H54 (cell line): ENCODE measurements around the gene MCF2L.
A peak's percentile ranks its signal among the peaks of the same experiment; 100 is the strongest.

Experiments
- DNase-seq: peaks from one replicate; pipeline ENCODE4 v3.0.0; 2011; ENCODE audit warnings: low spot score, mixed read lengths; ENCODE audit not compliant: insufficient read length
- FAIRE-seq: peaks from 3 replicates; lab custom pipeline; 2011; peaks lifted over from hg19 to GRCh38; lab: Jason Lieb, UNC
- POLR2A ChIP-seq: IDR thresholded peaks from 2 replicates; pipeline ENCODE4 v1.6.1; 2011; ENCODE audit warnings: low read depth, mild to moderate bottlenecking, low read length

Gene MCF2L

DNA sequence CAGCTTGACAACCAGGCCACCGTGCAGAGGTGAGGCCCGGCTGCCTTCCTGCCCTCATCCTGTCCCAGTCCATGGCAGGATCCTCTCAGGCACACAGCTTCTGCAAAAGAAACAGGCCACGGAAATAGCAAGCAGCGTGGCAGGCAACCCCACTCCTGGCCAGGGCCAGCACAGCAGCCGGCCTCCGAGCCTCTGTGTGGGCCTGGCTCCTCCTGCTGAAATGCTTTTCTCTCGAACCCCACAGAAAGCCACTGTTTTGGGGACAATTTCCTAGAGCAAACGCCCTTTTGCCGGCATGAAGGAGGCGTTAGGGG, 97.1 kb downstream of the MCF2L start:
- DNase-seq (no peak), FAIRE-seq (no peak)
- TF ChIP-seq POLR2A = no peak

- FAIRE-seq = no peak
Observed at GRCh38 chr13:113066746-113067145, 97.7 kb downstream of the MCF2L start.

GRCh38 chr13:113069861-113070805, 101.1 kb downstream of the MCF2L start:
- DNase-seq (no peak), FAIRE-seq (no peak)
- no peak for TF ChIP-seq POLR2A

More at GRCh38 chr13:113066746-113067145, 97.7 kb downstream of the MCF2L start:
- no peak for DNase-seq
- TF ChIP-seq POLR2A = no peak

- TF ChIP-seq POLR2A = no peak
- DNase-seq (no peak), FAIRE-seq (peak; percentile 72)
Observed at GRCh38 chr13:113070855-113071254, 101.8 kb downstream of the MCF2L start.

DNA sequence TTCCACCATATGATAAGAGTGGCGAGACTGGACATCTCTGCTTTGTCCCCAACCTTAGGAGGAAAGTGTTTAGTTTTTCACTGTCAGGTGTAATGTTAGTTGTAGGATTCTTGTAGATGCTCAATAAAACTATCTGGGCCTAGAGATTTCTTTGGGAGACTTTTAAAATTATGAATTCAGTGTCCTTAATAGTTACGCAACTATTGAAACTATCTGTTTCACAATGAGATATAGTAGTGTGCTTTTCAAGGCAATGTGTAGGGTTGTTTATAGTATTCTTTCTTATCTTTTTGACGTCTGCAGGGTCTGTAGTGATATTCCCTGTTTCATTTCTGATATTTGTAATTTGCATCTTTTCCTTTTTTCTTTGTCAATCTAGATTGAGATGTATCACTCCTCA, 103.4 kb downstream of the MCF2L start:
- FAIRE-seq = peak; percentile 15
- no peak for TF ChIP-seq POLR2A
- DNase-seq = no peak

GRCh38 chr13:113073942-113074341, 104.9 kb downstream of the MCF2L start:
- TF ChIP-seq POLR2A = no peak
- FAIRE-seq (no peak), DNase-seq (no peak)

DNA sequence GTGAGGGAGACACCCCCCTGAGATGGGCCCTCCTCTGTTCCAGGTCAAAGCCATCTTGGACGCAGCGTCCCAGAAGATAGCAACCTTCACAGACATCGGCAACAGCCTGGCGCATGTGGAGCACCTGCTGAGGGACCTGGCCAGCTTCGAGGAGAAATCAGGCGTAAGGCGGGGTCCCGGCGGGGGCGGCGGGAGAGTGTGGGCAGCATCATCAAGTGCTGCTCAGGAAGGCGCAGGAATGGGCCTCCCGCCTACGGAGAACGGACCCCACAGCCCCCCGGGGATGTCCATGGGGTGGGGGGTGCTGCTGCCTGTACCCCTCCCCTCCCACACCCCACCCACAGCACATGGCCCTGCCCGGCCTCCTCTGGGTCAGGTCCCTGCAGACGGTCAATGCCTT, 105.4 kb downstream of the MCF2L start:
- TF ChIP-seq POLR2A = no peak
- FAIRE-seq (no peak), DNase-seq (no peak)

- FAIRE-seq (no peak), DNase-seq (no peak)
- no peak for TF ChIP-seq POLR2A
Observed at GRCh38 chr13:113074876-113075275, 105.9 kb downstream of the MCF2L start.

GRCh38 chr13:113075711-113076110, 106.7 kb downstream of the MCF2L start:
- FAIRE-seq (no peak), DNase-seq (no peak)
- TF ChIP-seq POLR2A = no peak

GRCh38 chr13:113076681-113077401, 107.8 kb downstream of the MCF2L start:
- no peak for TF ChIP-seq POLR2A
- FAIRE-seq = no peak
- no peak for DNase-seq

DNA sequence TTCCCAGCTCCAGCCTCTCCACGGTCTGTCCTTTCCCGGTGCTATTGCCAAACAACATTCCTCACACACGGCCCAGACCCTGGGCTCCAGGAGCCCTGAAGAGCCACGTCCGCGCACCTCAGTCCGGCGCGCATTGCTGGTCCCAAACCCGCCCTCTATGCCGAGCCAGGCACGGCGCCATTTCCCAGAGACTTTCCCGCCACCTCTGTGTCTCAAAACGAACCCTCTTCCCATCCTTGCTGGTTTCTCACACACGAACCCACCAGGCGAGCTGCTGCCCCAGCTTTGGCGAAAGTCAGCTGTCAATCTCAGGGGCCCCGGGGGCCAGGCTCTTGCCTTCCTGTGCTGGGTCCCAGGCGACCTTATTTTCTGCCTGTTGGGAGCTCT, 108.5 kb downstream of the MCF2L start:
- FAIRE-seq (no peak), DNase-seq (no peak)
- no peak for TF ChIP-seq POLR2A

GRCh38 chr13:113077953-113078901, 109.2 kb downstream of the MCF2L start:
- no peak for DNase-seq
- FAIRE-seq = no peak
- no peak for TF ChIP-seq POLR2A
